ENCODE measurements around the gene MRGPRE.

- TF ChIP-seq ZNF274 (IDR thresholded peaks at IDR 0.05; ENCODE audit: low read depth, low read length) (no peak), YY1 (IDR thresholded peaks at IDR 0.05; ENCODE audit: insufficient read depth, insufficient read length) (no peak), SUZ12 (IDR thresholded peaks at IDR 0.05; ENCODE audit: extremely low read depth, insufficient read depth, insufficient read length) (no peak)
Measured at GRCh38 chr11:3229673-3230630, 2.3 kb downstream of the MRGPRE start.
